RCC 7860 (cell line): Measurements from ENCODE around the gene ARFGAP2.
"Not testable (repeated sequence)": the region's sequence is repeated elsewhere in the genome, so short reads cannot be mapped to it uniquely, and the experiment has no call there.

Experiments used
- DNase-seq: peaks from one replicate; pipeline ENCODE4 v3.0.0-alpha.2; 2015; ENCODE audit warnings: low spot score
- FAIRE-seq: peaks from 2 replicates; lab custom pipeline; 2012; peaks lifted over from hg19 to GRCh38; lab: Jason Lieb, UNC

Gene ARFGAP2

GRCh38 chr11:47176328-47177228 is at the start of gene ARFGAP2:
Gene ARFGAP2 (minus strand): TSS chr11:47176879. CDS start chr11:47176853, 26 bp downstream.
- FAIRE-seq (no peak), DNase-seq (peak; percentile 83)

- no peak for FAIRE-seq
- DNase-seq = no peak
Observed at GRCh38 chr11:47225552-47226400, 49.1 kb upstream of the ARFGAP2 start.

GRCh38 chr11:47222696-47223095 is 46.0 kb upstream of the ARFGAP2 start:
- no peak for FAIRE-seq
- DNase-seq = no peak

- FAIRE-seq (no peak), DNase-seq (peak; percentile 33)
Observed at GRCh38 chr11:47220401-47220821, 43.7 kb upstream of the ARFGAP2 start.

- DNase-seq = peak; percentile 80
- peak; percentile 26 for FAIRE-seq
Observed at GRCh38 chr11:47216121-47216798, 39.6 kb upstream of the ARFGAP2 start.

- no peak for DNase-seq
- no peak for FAIRE-seq
Observed at GRCh38 chr11:47215366-47215910, 38.8 kb upstream of the ARFGAP2 start.

GRCh38 chr11:47213950-47214565 is 37.4 kb upstream of the ARFGAP2 start:
- DNase-seq (peak; percentile 76), FAIRE-seq (peak; percentile 48)

- DNase-seq (no peak), FAIRE-seq (no peak)
Observed at GRCh38 chr11:47212938-47213337, 36.3 kb upstream of the ARFGAP2 start.

GRCh38 chr11:47208628-47209027 is 31.9 kb upstream of the ARFGAP2 start:
- DNase-seq = no peak
- no peak for FAIRE-seq

GRCh38 chr11:47208008-47208552 is 31.4 kb upstream of the ARFGAP2 start:
- DNase-seq = not testable (repeated sequence)

GRCh38 chr11:47207459-47207858 is 30.8 kb upstream of the ARFGAP2 start:
- FAIRE-seq (no peak), DNase-seq (no peak)

More at GRCh38 chr11:47208008-47208552, 31.4 kb upstream of the ARFGAP2 start:
- not testable (repeated sequence) for FAIRE-seq

- not testable (repeated sequence) for FAIRE-seq, DNase-seq
Observed at GRCh38 chr11:47206577-47206976, 29.9 kb upstream of the ARFGAP2 start.

- DNase-seq (peak; percentile 14), FAIRE-seq (no peak)
Observed at GRCh38 chr11:47204637-47204989, 27.9 kb upstream of the ARFGAP2 start.

- DNase-seq = no peak
Observed at GRCh38 chr11:47202576-47202975, 25.9 kb upstream of the ARFGAP2 start.

GRCh38 chr11:47201015-47201414 is 24.3 kb upstream of the ARFGAP2 start:
- FAIRE-seq = no peak
- no peak for DNase-seq

More at GRCh38 chr11:47202576-47202975, 25.9 kb upstream of the ARFGAP2 start:
- no peak for FAIRE-seq

- not testable (repeated sequence) for DNase-seq, FAIRE-seq
Observed at GRCh38 chr11:47198161-47198560, 21.5 kb upstream of the ARFGAP2 start.

- FAIRE-seq (no peak), DNase-seq (no peak)
Observed at GRCh38 chr11:47192111-47192510, 15.4 kb upstream of the ARFGAP2 start.

GRCh38 chr11:47191137-47191536 is 14.5 kb upstream of the ARFGAP2 start:
- FAIRE-seq, DNase-seq: not testable (repeated sequence)

- FAIRE-seq (no peak), DNase-seq (peak; percentile 13)
Observed at GRCh38 chr11:47189100-47189834, 12.6 kb upstream of the ARFGAP2 start.
